Skeletal muscle satellite cell (primary cell): ENCODE results near the gene MYOZ1.

ENCODE experiments used
- H3K27me3 ChIP-seq: 2 replicates; pipeline ENCODE4 v1.7.0; 2013; ENCODE audit warnings: low read length; ENCODE audit not compliant: control insufficient read depth, insufficient read depth
- H3K36me3 ChIP-seq: 2 replicates; pipeline ENCODE4 v1.7.0; 2013; ENCODE audit warnings: mild to moderate bottlenecking, control low read depth, low read length; ENCODE audit not compliant: insufficient read depth
- H3K4me1 ChIP-seq: 2 replicates; pipeline ENCODE4 v1.7.0; 2013; ENCODE audit warnings: low read length; ENCODE audit not compliant: control insufficient read depth, insufficient read depth
- H3K4me2 ChIP-seq: 2 replicates; pipeline ENCODE4 v1.7.0; 2013; ENCODE audit warnings: mild to moderate bottlenecking, low read length
- H3K4me3 ChIP-seq: 2 replicates; pipeline ENCODE4 v1.7.0; 2013; ENCODE audit warnings: low read length
- H3K9ac ChIP-seq: 2 replicates; pipeline ENCODE4 v1.7.0; 2013; ENCODE audit warnings: mild to moderate bottlenecking, low read depth, low read length, moderate library complexity
- H3K9me3 ChIP-seq: replicated peaks from 2 replicates; pipeline ENCODE4 v1.7.0; 2013; ENCODE audit warnings: mild to moderate bottlenecking, control low read depth, low read length

Gene MYOZ1

DNA sequence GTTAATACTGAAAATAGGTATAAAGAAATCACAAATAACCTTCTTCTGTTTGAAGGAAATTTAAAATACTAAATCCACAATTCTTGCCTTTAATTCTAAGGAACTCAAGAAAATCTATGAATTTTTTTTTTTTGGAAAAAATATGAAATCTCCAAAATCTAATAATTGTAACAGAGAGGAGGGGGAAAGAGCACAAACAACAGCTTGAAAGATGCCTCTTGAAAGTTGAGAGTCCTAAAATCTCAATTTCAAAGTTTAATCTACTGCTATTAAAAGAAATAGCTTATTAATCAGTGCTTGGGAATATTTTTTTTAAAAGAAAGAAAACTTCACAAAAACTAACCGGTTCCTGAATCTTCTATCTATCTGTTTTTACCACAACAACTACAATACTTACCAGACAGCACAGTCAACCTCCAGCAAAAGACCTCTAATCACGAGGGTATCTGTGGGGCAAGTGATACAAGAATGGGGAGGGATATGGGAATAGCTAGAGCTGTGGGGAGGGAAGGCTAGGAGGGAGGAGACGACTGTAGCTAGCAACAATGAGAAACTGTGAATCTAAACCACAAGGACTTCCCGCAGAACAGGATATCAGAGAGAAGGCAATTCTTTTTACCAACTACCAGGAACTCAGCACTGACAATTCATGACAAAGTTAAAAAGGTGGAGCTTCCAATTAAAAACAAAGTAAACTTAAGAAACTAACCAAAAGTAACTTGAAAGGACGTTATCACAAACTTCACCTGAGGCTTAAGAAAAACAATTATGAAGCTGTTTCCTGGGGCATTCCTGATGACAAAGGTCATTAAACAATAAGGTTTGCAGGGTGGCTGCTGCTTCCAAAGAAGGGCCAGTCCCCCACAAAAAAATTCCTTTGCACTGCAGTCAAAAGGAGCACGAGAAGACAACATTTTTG is 50.1 kb downstream of the MYOZ1 start, which contains the start of gene USP54:
Gene USP54, minus strand, starts transcription at position 462 of the 919 bp plus-strand sequence. CDS start 15,684 bp downstream, outside the sequence.
- peak within 1 kb of the TSS; percentile 19 for H3K9ac ChIP-seq
- H3K9me3 ChIP-seq: no peaks in the 10 kb centered on the region
- H3K4me2 ChIP-seq: peak within 1 kb of the TSS; percentile 67
- no peaks in the 10 kb centered on the region for H3K36me3 ChIP-seq
- H3K4me1 ChIP-seq: peaks cover 22% of the 10 kb centered on the region
- no peak within 1 kb of the TSS for H3K4me3 ChIP-seq
- no peaks in the 10 kb centered on the region for H3K27me3 ChIP-seq

DNA sequence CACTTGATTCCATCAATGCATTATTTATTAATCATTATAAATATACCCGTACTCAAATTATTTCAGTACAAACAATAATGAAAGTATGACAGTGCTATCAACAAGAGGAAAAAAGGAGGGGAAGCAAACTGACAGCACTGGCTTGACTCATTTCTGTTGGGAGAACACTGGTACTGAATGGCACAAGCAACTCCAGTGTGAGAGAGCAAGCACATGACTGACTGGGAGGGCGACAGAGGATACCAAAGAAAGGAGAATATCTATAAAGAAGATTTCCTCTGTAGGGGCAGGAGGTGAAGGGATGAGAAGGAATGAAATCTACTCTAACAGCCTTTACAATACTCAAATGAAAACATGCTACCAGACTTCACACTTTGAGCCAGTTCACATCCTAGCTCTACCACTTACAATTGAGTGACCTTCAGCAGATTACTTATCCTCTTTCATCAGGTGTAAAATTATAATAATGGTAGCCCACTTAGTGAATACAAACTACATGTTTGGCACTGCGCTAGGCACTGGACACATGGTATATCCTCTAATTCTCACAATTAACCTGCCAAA is 51.6 kb downstream of the MYOZ1 start:
- Histone ChIP-seq H3K36me3 (no peaks in the 10 kb centered on the region), H3K9ac (no peak overlapping the region), H3K9me3 (no peaks in the 10 kb centered on the region), H3K4me3 (no peak overlapping the region), H3K4me1 (peaks cover 25% of the 10 kb centered on the region), H3K27me3 (no peaks in the 10 kb centered on the region), H3K4me2 (no peak overlapping the region)

DNA sequence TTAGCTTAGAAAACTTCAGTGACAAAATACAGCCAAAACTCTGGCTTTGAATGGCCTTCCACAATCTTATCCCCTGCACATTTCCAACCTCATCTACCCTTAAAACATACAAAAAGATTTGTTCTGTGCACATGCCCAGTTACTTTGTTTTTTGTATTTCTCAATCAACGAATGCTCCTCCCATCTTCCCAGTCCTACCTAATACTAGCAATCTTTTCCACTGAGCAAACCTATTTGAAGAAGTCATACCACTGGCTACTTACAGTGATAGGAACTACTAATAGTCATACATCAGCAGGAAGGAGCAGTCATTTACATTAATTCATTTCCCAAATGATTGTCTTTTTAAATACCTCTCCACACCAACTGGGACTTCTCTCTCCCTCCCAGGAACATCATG is 52.6 kb downstream of the MYOZ1 start:
- H3K4me2 ChIP-seq: no peak overlapping the region
- H3K9ac ChIP-seq: no peak overlapping the region
- H3K36me3 ChIP-seq: no peaks in the 10 kb centered on the region
- no peak overlapping the region for H3K4me3 ChIP-seq
- H3K9me3 ChIP-seq: no peaks in the 10 kb centered on the region
- peaks cover 25% of the 10 kb centered on the region for H3K4me1 ChIP-seq
- no peaks in the 10 kb centered on the region for H3K27me3 ChIP-seq

DNA sequence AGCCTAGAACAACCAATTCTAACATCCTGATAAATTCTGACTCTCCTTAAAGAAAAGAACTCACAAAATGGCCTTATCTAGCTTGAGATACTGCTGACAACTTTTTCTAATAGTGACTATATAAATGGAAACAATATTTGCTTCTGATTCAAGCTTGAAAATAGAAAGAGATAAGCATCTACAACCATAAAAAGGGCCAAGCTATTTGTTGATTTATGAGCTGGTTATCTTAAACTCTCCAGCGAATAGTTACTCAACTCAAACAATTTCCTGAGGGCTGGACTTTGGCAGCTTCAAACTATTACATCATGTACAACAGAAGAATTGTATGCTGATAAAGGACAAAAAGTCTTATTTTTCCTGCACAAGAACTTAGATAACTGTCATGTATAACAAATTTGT is 54.7 kb downstream of the MYOZ1 start:
- H3K4me2 ChIP-seq: peak overlapping the region; percentile 54
- H3K9ac ChIP-seq: no peak overlapping the region
- H3K4me1 ChIP-seq: peaks cover 19% of the 10 kb centered on the region
- H3K27me3 ChIP-seq: no peaks in the 10 kb centered on the region
- H3K36me3 ChIP-seq: no peaks in the 10 kb centered on the region
- H3K9me3 ChIP-seq: no peaks in the 10 kb centered on the region
- H3K4me3 ChIP-seq: no peak overlapping the region

DNA sequence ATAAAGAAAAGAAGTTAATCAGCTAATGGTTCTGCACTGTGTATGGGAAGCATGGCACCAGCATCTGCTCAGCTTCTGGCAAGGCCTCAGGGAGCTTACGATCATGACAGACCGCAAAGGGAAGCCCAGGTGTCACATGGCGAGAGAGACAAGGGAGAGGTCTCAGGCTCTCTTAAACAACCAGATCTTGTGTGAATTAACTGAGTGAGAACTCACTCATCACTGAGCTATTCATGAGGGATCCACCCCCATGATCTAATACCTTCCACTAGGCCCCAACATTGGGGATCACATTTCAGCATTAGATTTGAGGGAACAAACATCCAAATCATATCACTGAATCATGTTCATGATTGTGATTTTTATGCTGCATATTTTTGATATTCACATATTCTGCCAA is 55.9 kb downstream of the MYOZ1 start:
- no peaks in the 10 kb centered on the region for H3K27me3 ChIP-seq
- no peaks in the 10 kb centered on the region for H3K36me3 ChIP-seq
- H3K4me3 ChIP-seq: no peak overlapping the region
- H3K4me1 ChIP-seq: peaks cover 13% of the 10 kb centered on the region
- no peaks in the 10 kb centered on the region for H3K9me3 ChIP-seq
- no peak overlapping the region for H3K4me2 ChIP-seq
- H3K9ac ChIP-seq: no peak overlapping the region

DNA sequence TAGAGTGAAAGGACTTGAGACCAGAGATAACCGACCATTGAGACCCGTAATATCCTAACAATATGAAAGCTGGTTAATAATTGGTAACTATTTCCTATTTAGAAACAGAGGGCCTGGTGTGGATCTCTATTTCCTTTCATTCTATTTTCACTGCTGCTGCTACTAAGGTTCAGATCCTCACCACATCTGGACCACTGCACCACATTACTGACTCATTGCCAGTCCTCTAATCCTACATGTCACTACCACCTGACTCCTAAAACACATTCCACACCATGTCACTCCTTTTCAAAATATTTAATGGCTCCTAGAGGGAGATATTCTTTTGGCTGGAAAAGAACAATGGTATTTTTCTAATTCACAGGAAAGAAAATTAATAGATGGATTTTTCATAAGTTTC is 56.5 kb downstream of the MYOZ1 start:
- Histone ChIP-seq H3K27me3 (no peaks in the 10 kb centered on the region), H3K4me1 (peaks cover 13% of the 10 kb centered on the region), H3K9me3 (no peaks in the 10 kb centered on the region), H3K9ac (no peak overlapping the region), H3K4me2 (no peak overlapping the region), H3K4me3 (no peak overlapping the region), H3K36me3 (no peaks in the 10 kb centered on the region)

- no peak overlapping the region for H3K9ac ChIP-seq
- H3K4me1 ChIP-seq: peaks cover 21% of the 10 kb centered on the region
- no peaks in the 10 kb centered on the region for H3K9me3 ChIP-seq
- no peaks in the 10 kb centered on the region for H3K36me3 ChIP-seq
- H3K4me3 ChIP-seq: no peak overlapping the region
- H3K27me3 ChIP-seq: no peaks in the 10 kb centered on the region
- no peak overlapping the region for H3K4me2 ChIP-seq
Observed at GRCh38 chr10:73581918-73582317, 59.4 kb downstream of the MYOZ1 start.
